ENCODE measurements around the gene PLCZ1.
"Not testable (repeated sequence)": the region's sequence is repeated elsewhere in the genome, so short reads cannot be mapped to it uniquely, and the experiment has no call there.

The PLCZ1 gene

DNA sequence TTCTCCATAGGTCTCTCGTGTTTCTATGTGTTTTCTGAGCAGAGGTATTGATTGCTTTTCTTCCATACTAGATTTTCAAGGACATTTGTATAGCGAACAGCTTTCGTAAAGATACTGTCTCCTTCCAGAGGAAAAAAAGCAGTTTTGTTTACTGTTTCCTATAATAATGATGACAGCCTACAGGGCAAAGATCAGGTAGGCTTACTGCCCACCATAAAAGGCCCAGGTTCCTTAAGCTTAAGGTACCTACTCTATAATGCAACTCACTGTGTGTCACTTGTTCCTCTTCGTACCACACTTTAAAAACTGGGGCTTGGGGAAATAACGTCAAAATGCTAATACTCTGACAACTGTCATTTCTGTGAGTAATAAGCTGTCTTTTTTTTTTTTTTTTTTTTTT lies 6.7 kb downstream of the PLCZ1 start:
- Mint-ChIP-seq H3K4me3 (no peak overlapping the region), H3K27ac (no peak overlapping the region), H3K27me3 (no peaks in the 10 kb centered on the region)

DNA sequence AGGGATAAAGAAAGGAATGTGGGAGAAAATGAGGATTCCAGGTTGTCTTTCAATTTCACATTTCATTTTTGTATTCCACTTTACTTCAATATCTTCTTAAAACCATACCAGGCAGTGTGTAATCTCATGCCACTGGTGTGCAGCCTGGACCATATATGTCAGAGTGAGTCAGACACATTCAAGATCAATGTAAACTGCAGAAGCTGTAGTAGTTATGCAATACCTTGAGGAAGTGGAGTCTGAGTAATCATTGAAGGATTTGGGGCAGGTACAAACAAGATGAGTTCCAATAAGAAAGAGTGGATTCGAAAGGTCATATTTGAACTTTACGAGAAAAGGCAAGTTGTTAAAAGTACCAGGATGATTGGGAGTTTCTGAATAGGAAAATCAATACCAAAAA lies 14.1 kb downstream of the PLCZ1 start:
- no peaks in the 10 kb centered on the region for H3K4me1 Mint-ChIP-seq (ENCODE audit: low read depth in 2 of 2)
- no peak overlapping the region for H3K27ac Mint-ChIP-seq
- H3K27me3 Mint-ChIP-seq = no peaks in the 10 kb centered on the region
- DNase-seq = no peak
- no peak overlapping the region for H3K4me3 Mint-ChIP-seq
- no peaks in the 10 kb centered on the region for H3K36me3 Mint-ChIP-seq (ENCODE audit: insufficient read depth)
- ATAC-seq (replicated peaks) = no peak
- H3K9me3 Mint-ChIP-seq = peaks cover 0 to 15% of the 10 kb centered on the region in 2 donors

More for the DNA sequence above, 6.7 kb downstream of the PLCZ1 start:
- no peaks in the 10 kb centered on the region for H3K4me1 Mint-ChIP-seq (ENCODE audit: low read depth in 2 of 2)
- peaks cover 0 to 5% of the 10 kb centered on the region in 2 donors for H3K9me3 Mint-ChIP-seq
- DNase-seq (no peak), ATAC-seq (replicated peaks) (no peak)
- H3K36me3 Mint-ChIP-seq (ENCODE audit: insufficient read depth) = no peaks in the 10 kb centered on the region

DNA sequence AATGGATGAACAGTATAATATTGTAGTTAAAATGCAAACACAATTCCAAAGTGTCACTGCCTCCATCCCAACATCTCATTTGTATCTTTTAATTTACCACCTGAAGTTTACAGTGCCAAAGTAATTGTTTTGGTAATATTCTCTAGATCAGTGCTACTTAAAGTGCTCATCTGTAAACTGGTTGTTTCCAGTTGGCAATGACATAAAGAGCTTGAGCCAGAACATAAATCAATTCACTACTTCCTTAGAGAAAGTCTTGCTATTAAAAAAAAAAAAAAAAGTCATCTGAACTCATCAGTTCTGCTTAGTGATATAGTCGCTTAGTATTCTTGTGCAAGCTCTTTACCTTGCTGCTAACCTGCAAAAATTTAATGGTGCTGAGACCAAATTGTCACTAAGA lies 16.4 kb downstream of the PLCZ1 start:
- Mint-ChIP-seq H3K27ac (no peak overlapping the region), H3K9me3 (peaks cover 0 to 15% of the 10 kb centered on the region in 2 donors), H3K4me1 (ENCODE audit: low read depth in 2 of 2) (no peaks in the 10 kb centered on the region), H3K36me3 (ENCODE audit: insufficient read depth) (no peaks in the 10 kb centered on the region), H3K4me3 (no peak overlapping the region), H3K27me3 (no peaks in the 10 kb centered on the region)
- ATAC-seq (replicated peaks) = no peak
- no peak for DNase-seq

- no peak for DNase-seq
- Mint-ChIP-seq H3K36me3 (ENCODE audit: insufficient read depth) (no peaks in the 10 kb centered on the region), H3K9me3 (peaks cover 0 to 15% of the 10 kb centered on the region in 2 donors), H3K4me1 (ENCODE audit: low read depth in 2 of 2) (no peaks in the 10 kb centered on the region), H3K27me3 (no peaks in the 10 kb centered on the region), H3K4me3 (no peak overlapping the region), H3K27ac (no peak overlapping the region)
- no peak for ATAC-seq (replicated peaks)
Measured at GRCh38 chr12:18720690-18721089, 17.1 kb downstream of the PLCZ1 start.

DNA sequence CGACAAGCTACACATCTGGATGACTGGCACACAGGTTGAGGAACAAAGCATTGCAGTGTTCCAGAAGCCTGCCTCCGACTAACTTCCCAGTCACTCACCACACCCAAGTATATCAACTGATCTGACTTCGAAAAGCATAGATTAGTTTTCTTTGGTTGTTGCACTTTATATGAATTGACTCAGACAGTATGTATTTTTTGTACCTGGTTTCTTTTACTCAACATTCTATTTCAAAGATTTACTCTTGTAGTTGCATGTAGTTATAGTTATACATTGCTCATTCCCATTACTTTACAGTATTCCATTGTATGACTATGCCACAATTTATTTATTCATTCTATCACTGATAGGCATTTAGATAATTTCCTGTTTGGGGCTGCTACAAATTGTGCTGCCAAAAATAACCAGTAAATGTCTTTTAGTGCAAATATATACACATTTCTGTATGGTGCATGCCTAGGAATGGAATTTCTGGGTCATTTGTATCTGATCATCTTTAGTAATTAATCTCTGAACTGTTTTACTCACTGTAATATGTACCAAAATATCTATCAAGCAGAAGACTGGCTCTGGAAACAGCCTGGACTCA lies 17.8 kb downstream of the PLCZ1 start:
- no peak for ATAC-seq (replicated peaks)
- Mint-ChIP-seq H3K27me3 (no peaks in the 10 kb centered on the region), H3K27ac (no peak overlapping the region), H3K9me3 (peaks cover 0 to 16% of the 10 kb centered on the region in 2 donors), H3K4me1 (ENCODE audit: low read depth in 2 of 2) (no peaks in the 10 kb centered on the region), H3K4me3 (no peak overlapping the region), H3K36me3 (ENCODE audit: insufficient read depth) (no peaks in the 10 kb centered on the region)
- no peak for DNase-seq

- ATAC-seq (replicated peaks) (no peak), DNase-seq (no peak)
- Mint-ChIP-seq H3K27ac (no peak overlapping the region), H3K9me3 (peaks cover 0 to 13% of the 10 kb centered on the region in 2 donors), H3K27me3 (no peaks in the 10 kb centered on the region), H3K36me3 (ENCODE audit: insufficient read depth) (no peaks in the 10 kb centered on the region), H3K4me1 (ENCODE audit: low read depth in 2 of 2) (no peaks in the 10 kb centered on the region), H3K4me3 (no peak overlapping the region)
Measured at GRCh38 chr12:18718462-18718861, 19.4 kb downstream of the PLCZ1 start.

DNA sequence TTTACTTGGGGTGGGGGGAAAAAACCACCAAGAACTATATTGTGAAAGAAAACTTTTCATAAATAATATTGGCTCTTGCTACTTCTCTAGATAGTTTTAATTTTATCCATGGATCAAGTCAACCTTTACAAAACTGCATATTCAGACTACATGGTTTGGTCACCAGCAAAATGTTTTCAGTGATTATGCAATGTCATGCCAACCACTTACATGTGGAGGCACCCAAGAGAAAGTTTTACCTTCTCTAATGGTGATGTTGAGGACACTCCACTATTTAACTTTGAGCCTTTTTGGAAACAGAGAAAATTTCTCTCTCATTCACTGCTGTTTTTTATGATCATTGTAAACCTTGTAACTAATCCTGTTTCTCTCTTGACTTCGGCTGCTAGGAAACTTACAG lies 21.6 kb downstream of the PLCZ1 start:
- no peaks in the 10 kb centered on the region for H3K27me3 Mint-ChIP-seq
- H3K36me3 Mint-ChIP-seq (ENCODE audit: insufficient read depth) = no peaks in the 10 kb centered on the region
- H3K4me1 Mint-ChIP-seq (ENCODE audit: low read depth in 2 of 2) = no peaks in the 10 kb centered on the region
- H3K4me3 Mint-ChIP-seq = no peak overlapping the region
- no peak for ATAC-seq (replicated peaks)
- no peak overlapping the region for H3K27ac Mint-ChIP-seq
- DNase-seq = no peak
- peaks cover 0 to 9% of the 10 kb centered on the region in 2 donors for H3K9me3 Mint-ChIP-seq

GRCh38 chr12:18706798-18707197 lies 31.0 kb downstream of the PLCZ1 start:
- no peaks in the 10 kb centered on the region for H3K27me3 Mint-ChIP-seq
- peaks cover 5 to 7% of the 10 kb centered on the region in 2 donors for H3K9me3 Mint-ChIP-seq
- no peak for DNase-seq
- H3K4me1 Mint-ChIP-seq (ENCODE audit: low read depth in 2 of 2) = no peaks in the 10 kb centered on the region
- no peak overlapping the region for H3K27ac Mint-ChIP-seq
- ATAC-seq (replicated peaks) = no peak
- no peaks in the 10 kb centered on the region for H3K36me3 Mint-ChIP-seq (ENCODE audit: insufficient read depth)
- H3K4me3 Mint-ChIP-seq = no peak overlapping the region

- H3K4me3 Mint-ChIP-seq = no peak overlapping the region
- H3K4me1 Mint-ChIP-seq (ENCODE audit: low read depth in 2 of 2) = no peaks in the 10 kb centered on the region
- peaks cover 8 to 14% of the 10 kb centered on the region in 2 donors for H3K9me3 Mint-ChIP-seq
- no peak overlapping the region for H3K27ac Mint-ChIP-seq
- no peaks in the 10 kb centered on the region for H3K27me3 Mint-ChIP-seq
- DNase-seq (no peak), ATAC-seq (replicated peaks) (no peak)
- H3K36me3 Mint-ChIP-seq (ENCODE audit: insufficient read depth) = no peaks in the 10 kb centered on the region
Measured at GRCh38 chr12:18703911-18704310, 33.9 kb downstream of the PLCZ1 start.

GRCh38 chr12:18703321-18703720 lies 34.5 kb downstream of the PLCZ1 start:
- Mint-ChIP-seq H3K27ac (no peak overlapping the region), H3K4me3 (no peak overlapping the region), H3K27me3 (no peaks in the 10 kb centered on the region), H3K9me3 (peaks cover 8 to 15% of the 10 kb centered on the region in 2 donors), H3K36me3 (ENCODE audit: insufficient read depth) (no peaks in the 10 kb centered on the region), H3K4me1 (ENCODE audit: low read depth in 2 of 2) (no peaks in the 10 kb centered on the region)
- DNase-seq (no peak), ATAC-seq (replicated peaks) (no peak)

GRCh38 chr12:18700271-18700670 lies 37.5 kb downstream of the PLCZ1 start:
- Mint-ChIP-seq H3K36me3 (ENCODE audit: insufficient read depth) (no peaks in the 10 kb centered on the region), H3K4me1 (ENCODE audit: low read depth in 2 of 2) (no peaks in the 10 kb centered on the region), H3K27ac (no peak overlapping the region), H3K27me3 (no peaks in the 10 kb centered on the region), H3K4me3 (no peak overlapping the region), H3K9me3 (peaks cover 6 to 8% of the 10 kb centered on the region in 2 donors)
- ATAC-seq (replicated peaks) (no peak), DNase-seq (no peak)

DNA sequence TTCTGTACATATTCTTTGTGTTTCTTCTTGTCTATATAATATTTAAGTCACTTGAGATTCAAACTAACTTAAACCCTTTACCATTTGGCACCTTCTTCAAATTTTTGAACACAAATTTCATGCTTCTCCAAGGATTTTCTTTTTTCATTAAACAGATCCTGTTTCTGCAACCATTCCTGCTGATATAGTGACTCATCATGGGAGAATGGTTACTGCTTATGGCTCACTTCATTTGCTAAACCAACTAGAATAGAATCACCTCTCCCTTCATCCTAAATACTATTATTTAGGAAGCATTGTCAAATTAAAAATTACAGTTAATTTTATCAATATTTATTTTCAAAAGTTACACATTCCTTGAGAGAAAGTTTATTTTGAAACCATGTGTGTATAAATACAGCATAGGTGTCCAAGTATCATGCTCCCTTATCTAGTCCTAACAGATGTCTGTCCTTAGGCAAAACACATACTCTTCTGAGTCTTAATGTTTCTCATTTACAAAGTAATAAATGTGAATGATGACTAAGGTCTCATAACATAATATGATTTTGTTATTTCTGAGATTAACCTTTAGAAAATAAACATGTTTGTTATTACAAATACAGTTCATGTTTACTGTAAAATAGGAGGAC lies 40.7 kb downstream of the PLCZ1 start:
- peaks cover 3 to 15% of the 10 kb centered on the region in 2 donors for H3K9me3 Mint-ChIP-seq
- H3K4me1 Mint-ChIP-seq (ENCODE audit: low read depth in 2 of 2) = no peaks in the 10 kb centered on the region
- H3K27ac Mint-ChIP-seq = no peak overlapping the region
- DNase-seq (no peak), ATAC-seq (replicated peaks) (no peak)
- no peaks in the 10 kb centered on the region for H3K36me3 Mint-ChIP-seq (ENCODE audit: insufficient read depth)
- no peaks in the 10 kb centered on the region for H3K27me3 Mint-ChIP-seq
- no peak overlapping the region for H3K4me3 Mint-ChIP-seq

- H3K4me3 Mint-ChIP-seq; H3K36me3 Mint-ChIP-seq (ENCODE audit: insufficient read depth); H3K4me1 Mint-ChIP-seq (ENCODE audit: low read depth in 2 of 2); H3K27me3 Mint-ChIP-seq; ATAC-seq (replicated peaks); DNase-seq; H3K27ac Mint-ChIP-seq: not testable (repeated sequence)
- H3K9me3 Mint-ChIP-seq = peaks cover 2 to 18% of the 10 kb centered on the region in 2 donors
Measured at GRCh38 chr12:18693986-18694385, 43.8 kb downstream of the PLCZ1 start.

GRCh38 chr12:18690653-18691052 lies 47.2 kb downstream of the PLCZ1 start:
- Mint-ChIP-seq H3K36me3 (ENCODE audit: insufficient read depth) (no peaks in the 10 kb centered on the region), H3K4me1 (ENCODE audit: low read depth in 2 of 2) (no peaks in the 10 kb centered on the region), H3K9me3 (peaks cover 2 to 16% of the 10 kb centered on the region in 2 donors), H3K27ac (no peak overlapping the region), H3K27me3 (no peaks in the 10 kb centered on the region), H3K4me3 (no peak overlapping the region)
- DNase-seq (no peak), ATAC-seq (replicated peaks) (no peak)
